SK-N-SH treated with all-trans-retinoic acid at 6 μM for 48 hours (cell line): Measurements from ENCODE around the gene C10orf120.

Experiments
- ARNTL ChIP-seq: fragments of 450-650 bp; formaldehyde crosslinking; IDR thresholded peaks from 2 replicates; pipeline ENCODE4 v1.5.0; 2020; ENCODE audit warnings: low read depth, mild to moderate bottlenecking, moderate library complexity, borderline replicate concordance
- BACH2 ChIP-seq: fragments of 250-450 bp; sonication (Bioruptor Pico); IDR thresholded peaks from 2 replicates; pipeline ENCODE4 v1.9.0; 2021; ENCODE audit warnings: mild to moderate bottlenecking, borderline replicate concordance
- ISL1 ChIP-seq: fragments of 250-450 bp; sonication (Bioruptor Pico); IDR thresholded peaks from 2 replicates; pipeline ENCODE4 v2.1.2; 2022; ENCODE audit warnings: mild to moderate bottlenecking, moderate library complexity
- OSR1 ChIP-seq: fragments of 250-450 bp; sonication (Bioruptor Pico); IDR thresholded peaks from 2 replicates; pipeline ENCODE4 v1.8.0; 2022; ENCODE audit warnings: moderate library complexity, mild to moderate bottlenecking, inconsistent platforms
- POU6F1 ChIP-seq: fragments of 250-450 bp; sonication (Bioruptor Pico); IDR thresholded peaks from 2 replicates; pipeline ENCODE4 v1.8.0; 2021; ENCODE audit warnings: low read depth, mild to moderate bottlenecking, moderate library complexity, borderline replicate concordance
- RARB ChIP-seq: fragments of 250-450 bp; sonication (Bioruptor Pico); IDR thresholded peaks from 2 replicates; pipeline ENCODE4 v1.8.0; 2021; ENCODE audit warnings: mild to moderate bottlenecking, moderate library complexity
- TCF4 ChIP-seq: fragments of 250-450 bp; sonication (Bioruptor Pico); IDR thresholded peaks from 2 replicates; pipeline ENCODE4 v1.8.0; 2021; ENCODE audit warnings: mild to moderate bottlenecking, moderate library complexity, borderline replicate concordance
- ZFP30 ChIP-seq: fragments of 450-650 bp; formaldehyde crosslinking; IDR thresholded peaks from 2 replicates; pipeline ENCODE4 v1.5.0; 2022; ENCODE audit warnings: mild to moderate bottlenecking, moderate library complexity
- TF ChIP-seq, protein P1 (sequence below): fragments of 250-450 bp; sonication (Bioruptor Pico); IDR thresholded peaks from 2 replicates; pipeline ENCODE4 v1.8.0; 2020; ENCODE audit warnings: mild to moderate bottlenecking, moderate library complexity, borderline replicate concordance
- TF ChIP-seq, protein P2 (sequence below): fragments of 250-450 bp; sonication (Bioruptor Pico); IDR thresholded peaks from 2 replicates; pipeline ENCODE4 v1.5.1; 2020; ENCODE audit warnings: low read depth, mild to moderate bottlenecking, moderate library complexity

- TF ChIP-seq ARNTL (CRISPR knock-in tag), result no peak
- no peak for TF ChIP-seq BACH2
- no peak for TF ChIP-seq OSR1 (CRISPR knock-in tag)
- no peak for TF ChIP-seq POU6F1 (CRISPR knock-in tag)
- TF ChIP-seq, protein P1, sequence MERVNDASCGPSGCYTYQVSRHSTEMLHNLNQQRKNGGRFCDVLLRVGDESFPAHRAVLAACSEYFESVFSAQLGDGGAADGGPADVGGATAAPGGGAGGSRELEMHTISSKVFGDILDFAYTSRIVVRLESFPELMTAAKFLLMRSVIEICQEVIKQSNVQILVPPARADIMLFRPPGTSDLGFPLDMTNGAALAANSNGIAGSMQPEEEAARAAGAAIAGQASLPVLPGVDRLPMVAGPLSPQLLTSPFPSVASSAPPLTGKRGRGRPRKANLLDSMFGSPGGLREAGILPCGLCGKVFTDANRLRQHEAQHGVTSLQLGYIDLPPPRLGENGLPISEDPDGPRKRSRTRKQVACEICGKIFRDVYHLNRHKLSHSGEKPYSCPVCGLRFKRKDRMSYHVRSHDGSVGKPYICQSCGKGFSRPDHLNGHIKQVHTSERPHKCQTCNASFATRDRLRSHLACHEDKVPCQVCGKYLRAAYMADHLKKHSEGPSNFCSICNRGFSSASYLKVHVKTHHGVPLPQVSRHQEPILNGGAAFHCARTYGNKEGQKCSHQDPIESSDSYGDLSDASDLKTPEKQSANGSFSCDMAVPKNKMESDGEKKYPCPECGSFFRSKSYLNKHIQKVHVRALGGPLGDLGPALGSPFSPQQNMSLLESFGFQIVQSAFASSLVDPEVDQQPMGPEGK (CRISPR knock-in tag), result no peak
- TF ChIP-seq ISL1, result no peak
- TF ChIP-seq TCF4, result no peak
- TF ChIP-seq RARB, result no peak
- no peak for TF ChIP-seq ZFP30
- TF ChIP-seq, protein P2, sequence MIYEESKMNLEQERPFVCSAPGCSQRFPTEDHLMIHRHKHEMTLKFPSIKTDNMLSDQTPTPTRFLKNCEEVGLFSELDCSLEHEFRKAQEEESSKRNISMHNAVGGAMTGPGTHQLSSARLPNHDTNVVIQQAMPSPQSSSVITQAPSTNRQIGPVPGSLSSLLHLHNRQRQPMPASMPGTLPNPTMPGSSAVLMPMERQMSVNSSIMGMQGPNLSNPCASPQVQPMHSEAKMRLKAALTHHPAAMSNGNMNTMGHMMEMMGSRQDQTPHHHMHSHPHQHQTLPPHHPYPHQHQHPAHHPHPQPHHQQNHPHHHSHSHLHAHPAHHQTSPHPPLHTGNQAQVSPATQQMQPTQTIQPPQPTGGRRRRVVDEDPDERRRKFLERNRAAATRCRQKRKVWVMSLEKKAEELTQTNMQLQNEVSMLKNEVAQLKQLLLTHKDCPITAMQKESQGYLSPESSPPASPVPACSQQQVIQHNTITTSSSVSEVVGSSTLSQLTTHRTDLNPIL, result no peak
Measured at GRCh38 chr10:122733931-122734665, 34.5 kb upstream of the C10orf120 start.
